ENCODE measurements around the gene AFP.
A peak's percentile ranks its signal among the peaks of the same experiment; 100 is the strongest.

DNA sequence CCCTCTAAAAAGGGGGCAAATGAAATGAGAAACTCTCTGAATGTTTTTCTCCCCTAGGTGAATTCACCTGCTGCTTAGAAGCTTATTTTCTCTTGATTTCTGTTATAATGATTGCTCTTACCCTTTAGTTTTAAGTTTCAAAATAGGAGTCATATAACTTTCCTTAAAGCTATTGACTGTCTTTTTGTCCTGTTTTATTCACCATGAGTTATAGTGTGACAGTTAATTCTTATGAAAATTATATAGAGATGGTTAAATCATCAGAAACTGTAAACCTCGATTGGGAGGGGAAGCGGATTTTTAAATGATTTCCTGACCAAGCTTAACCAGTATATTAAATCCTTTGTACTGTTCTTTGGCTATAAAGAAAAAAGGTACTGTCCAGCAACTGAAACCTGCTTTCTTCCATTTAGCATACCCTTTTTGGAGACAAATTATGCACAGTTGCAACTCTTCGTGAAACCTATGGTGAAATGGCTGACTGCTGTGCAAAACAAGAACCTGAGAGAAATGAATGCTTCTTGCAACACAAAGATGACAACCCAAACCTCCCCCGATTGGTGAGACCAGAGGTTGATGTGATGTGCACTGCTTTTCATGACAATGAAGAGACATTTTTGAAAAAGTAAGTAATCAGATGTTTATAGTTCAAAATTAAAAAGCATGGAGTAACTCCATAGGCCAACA lies 27.7 kb upstream of the AFP start:
- no peak for TF ChIP-seq MAZ (IDR thresholded peaks at IDR 0.05; ENCODE audit: borderline replicate concordance, low read depth, low read length)
- TF ChIP-seq, protein P1, sequence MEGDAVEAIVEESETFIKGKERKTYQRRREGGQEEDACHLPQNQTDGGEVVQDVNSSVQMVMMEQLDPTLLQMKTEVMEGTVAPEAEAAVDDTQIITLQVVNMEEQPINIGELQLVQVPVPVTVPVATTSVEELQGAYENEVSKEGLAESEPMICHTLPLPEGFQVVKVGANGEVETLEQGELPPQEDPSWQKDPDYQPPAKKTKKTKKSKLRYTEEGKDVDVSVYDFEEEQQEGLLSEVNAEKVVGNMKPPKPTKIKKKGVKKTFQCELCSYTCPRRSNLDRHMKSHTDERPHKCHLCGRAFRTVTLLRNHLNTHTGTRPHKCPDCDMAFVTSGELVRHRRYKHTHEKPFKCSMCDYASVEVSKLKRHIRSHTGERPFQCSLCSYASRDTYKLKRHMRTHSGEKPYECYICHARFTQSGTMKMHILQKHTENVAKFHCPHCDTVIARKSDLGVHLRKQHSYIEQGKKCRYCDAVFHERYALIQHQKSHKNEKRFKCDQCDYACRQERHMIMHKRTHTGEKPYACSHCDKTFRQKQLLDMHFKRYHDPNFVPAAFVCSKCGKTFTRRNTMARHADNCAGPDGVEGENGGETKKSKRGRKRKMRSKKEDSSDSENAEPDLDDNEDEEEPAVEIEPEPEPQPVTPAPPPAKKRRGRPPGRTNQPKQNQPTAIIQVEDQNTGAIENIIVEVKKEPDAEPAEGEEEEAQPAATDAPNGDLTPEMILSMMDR (IDR thresholded peaks at IDR 0.05) = no peak
- no peak for TF ChIP-seq POLR2A (IDR thresholded peaks at IDR 0.05; ENCODE audit: low read length)
- TF ChIP-seq, protein P2, sequence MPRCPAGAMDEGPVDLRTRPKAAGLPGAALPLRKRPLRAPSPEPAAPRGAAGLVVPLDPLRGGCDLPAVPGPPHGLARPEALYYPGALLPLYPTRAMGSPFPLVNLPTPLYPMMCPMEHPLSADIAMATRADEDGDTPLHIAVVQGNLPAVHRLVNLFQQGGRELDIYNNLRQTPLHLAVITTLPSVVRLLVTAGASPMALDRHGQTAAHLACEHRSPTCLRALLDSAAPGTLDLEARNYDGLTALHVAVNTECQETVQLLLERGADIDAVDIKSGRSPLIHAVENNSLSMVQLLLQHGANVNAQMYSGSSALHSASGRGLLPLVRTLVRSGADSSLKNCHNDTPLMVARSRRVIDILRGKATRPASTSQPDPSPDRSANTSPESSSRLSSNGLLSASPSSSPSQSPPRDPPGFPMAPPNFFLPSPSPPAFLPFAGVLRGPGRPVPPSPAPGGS (IDR thresholded peaks at IDR 0.05) = no peak
- TF ChIP-seq BHLHE40 (IDR thresholded peaks at IDR 0.05; ENCODE audit: low read depth, low read length) = no peak
- TF ChIP-seq CEBPB (IDR thresholded peaks at IDR 0.05) = no peak
- TF ChIP-seq, protein P3, sequence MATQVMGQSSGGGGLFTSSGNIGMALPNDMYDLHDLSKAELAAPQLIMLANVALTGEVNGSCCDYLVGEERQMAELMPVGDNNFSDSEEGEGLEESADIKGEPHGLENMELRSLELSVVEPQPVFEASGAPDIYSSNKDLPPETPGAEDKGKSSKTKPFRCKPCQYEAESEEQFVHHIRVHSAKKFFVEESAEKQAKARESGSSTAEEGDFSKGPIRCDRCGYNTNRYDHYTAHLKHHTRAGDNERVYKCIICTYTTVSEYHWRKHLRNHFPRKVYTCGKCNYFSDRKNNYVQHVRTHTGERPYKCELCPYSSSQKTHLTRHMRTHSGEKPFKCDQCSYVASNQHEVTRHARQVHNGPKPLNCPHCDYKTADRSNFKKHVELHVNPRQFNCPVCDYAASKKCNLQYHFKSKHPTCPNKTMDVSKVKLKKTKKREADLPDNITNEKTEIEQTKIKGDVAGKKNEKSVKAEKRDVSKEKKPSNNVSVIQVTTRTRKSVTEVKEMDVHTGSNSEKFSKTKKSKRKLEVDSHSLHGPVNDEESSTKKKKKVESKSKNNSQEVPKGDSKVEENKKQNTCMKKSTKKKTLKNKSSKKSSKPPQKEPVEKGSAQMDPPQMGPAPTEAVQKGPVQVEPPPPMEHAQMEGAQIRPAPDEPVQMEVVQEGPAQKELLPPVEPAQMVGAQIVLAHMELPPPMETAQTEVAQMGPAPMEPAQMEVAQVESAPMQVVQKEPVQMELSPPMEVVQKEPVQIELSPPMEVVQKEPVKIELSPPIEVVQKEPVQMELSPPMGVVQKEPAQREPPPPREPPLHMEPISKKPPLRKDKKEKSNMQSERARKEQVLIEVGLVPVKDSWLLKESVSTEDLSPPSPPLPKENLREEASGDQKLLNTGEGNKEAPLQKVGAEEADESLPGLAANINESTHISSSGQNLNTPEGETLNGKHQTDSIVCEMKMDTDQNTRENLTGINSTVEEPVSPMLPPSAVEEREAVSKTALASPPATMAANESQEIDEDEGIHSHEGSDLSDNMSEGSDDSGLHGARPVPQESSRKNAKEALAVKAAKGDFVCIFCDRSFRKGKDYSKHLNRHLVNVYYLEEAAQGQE (IDR thresholded peaks at IDR 0.05) = peak; percentile 16; the same call in 1 of the 2 replicates
